GM10248 (cell line): ENCODE data around the gene ZNF3.

ENCODE experiments used
- CTCF ChIA-PET: fragments of 300-600 bp; sonication (Branson Sonifier 250); formaldehyde crosslinking; extraction: SDS; loops from one replicate; lab custom pipeline; 2021; ENCODE audit warnings: antibody characterized with exemption; lab: Yijun Ruan, JAX
- POLR2A ChIA-PET: fragments of 350-650 bp; sonication (Branson Sonifier 250); formaldehyde crosslinking; extraction: SDS; loops from one replicate; lab custom pipeline; 2020; ENCODE audit warnings: antibody characterized with exemption; lab: Yijun Ruan, JAX
- DNase-seq: peaks from one replicate; pipeline ENCODE4 v3.0.0; 2012; ENCODE audit errors: extremely low spot score
- TF ChIP-seq, protein P1 (sequence below): IDR thresholded peaks from 2 replicates; pipeline ENCODE4 v1.5.1; 2012; ENCODE audit warnings: mild to moderate bottlenecking, low read depth; ENCODE audit errors: extremely low read depth, missing control alignments, control extremely low read depth

The ZNF3 gene

DNA sequence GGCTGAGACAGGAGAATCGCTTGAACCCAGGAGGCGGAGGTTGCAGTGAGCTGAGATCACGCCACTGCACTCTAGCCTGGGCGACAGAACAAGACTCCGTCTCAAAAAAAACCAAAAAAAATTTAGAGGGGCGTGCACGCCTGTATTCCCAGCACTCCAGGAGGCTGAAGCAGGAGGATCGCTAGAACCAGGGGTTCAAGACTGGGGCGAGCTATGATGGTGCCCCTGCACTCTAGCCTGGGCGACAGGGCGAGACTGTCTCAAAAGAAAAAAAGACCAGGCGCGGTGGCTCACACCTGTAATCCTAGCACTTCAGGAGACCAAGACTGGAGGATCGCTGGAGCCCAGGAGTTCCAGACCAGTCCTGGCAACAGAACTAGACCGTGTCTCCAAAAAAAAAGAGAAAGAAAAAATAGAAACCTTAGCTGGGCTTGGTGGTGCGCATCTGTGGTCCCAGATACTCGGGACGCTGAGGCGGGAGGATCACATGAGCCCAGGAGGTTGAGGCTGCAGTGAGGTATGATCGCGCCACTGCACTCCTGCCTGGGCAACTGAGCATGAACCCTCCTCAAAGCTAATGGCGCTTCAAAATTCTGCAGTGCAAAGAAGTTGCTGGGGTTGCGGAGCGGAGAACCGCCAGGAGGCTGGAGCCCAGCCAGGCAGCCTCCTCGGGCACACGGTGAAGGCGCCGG, 44.9 kb upstream of the ZNF3 start:
- ChIA-PET CTCF (interaction anchor here (0.9 to 2.3 kb wide), 6 partner anchors 12 to 221 kb away, joined by 3 to 6 read pairs (median 4); no protein-coding TSS in a partner anchor), POLR2A (interaction anchor here (0.9 kb wide), 1 partner anchor 26 kb away, joined by 5 read pairs; the partner anchor contains the start of genes AP4M1 and MCM7)
- no peak for DNase-seq
- TF ChIP-seq, protein P1, sequence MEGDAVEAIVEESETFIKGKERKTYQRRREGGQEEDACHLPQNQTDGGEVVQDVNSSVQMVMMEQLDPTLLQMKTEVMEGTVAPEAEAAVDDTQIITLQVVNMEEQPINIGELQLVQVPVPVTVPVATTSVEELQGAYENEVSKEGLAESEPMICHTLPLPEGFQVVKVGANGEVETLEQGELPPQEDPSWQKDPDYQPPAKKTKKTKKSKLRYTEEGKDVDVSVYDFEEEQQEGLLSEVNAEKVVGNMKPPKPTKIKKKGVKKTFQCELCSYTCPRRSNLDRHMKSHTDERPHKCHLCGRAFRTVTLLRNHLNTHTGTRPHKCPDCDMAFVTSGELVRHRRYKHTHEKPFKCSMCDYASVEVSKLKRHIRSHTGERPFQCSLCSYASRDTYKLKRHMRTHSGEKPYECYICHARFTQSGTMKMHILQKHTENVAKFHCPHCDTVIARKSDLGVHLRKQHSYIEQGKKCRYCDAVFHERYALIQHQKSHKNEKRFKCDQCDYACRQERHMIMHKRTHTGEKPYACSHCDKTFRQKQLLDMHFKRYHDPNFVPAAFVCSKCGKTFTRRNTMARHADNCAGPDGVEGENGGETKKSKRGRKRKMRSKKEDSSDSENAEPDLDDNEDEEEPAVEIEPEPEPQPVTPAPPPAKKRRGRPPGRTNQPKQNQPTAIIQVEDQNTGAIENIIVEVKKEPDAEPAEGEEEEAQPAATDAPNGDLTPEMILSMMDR = no peak

DNA sequence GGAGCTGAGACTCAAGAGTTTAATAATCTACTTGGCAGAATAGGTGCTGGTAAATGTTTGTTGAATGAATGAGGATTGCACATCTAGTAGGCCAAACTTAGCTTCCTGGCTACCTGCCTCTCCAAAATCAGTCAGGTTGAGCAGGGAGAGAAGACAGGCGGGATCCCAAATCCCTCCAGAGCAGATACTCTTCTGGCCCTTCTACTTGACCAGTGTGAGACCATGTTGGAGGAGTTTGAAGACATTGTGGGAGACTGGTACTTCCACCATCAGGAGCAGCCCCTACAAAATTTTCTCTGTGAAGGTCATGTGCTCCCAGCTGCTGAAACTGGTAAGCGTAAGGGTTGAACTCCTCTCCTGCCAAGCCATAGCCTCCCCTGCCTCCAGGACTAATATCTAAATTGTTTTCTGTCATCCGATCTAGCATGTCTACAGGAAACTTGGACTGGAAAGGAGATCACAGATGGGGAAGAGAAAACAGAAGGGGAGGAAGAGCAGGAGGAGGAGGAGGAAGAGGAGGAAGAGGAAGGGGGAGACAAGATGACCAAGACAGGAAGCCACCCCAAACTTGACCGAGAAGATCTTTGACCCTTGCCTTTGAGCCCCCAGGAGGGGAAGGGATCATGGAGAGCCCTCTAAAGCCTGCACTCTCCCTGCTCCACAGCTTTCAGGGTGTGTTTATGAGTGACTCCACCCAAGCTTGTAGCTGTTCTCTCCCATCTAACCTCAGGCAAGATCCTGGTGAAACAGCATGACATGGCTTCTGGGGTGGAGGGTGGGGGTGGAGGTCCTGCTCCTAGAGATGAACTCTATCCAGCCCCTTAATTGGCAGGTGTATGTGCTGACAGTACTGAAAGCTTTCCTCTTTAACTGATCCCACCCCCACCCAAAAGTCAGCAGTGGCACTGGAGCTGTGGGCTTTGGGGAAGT, 43.0 kb upstream of the ZNF3 start:
- POLR2A ChIA-PET = interaction anchor here (0.5 to 1.2 kb wide), 2 partner anchors 19 to 22 kb away, joined by 4 read pairs; no protein-coding TSS in a partner anchor
- CTCF ChIA-PET = interaction anchor here (0.6 to 6.3 kb wide), 11 partner anchors 8 to 345 kb away, joined by 3 to 53 read pairs (median 3); partner anchors contain the start of genes AP4M1, LAMTOR4 and MCM7
- TF ChIP-seq, protein P1 = no peak
- DNase-seq = no peak

GRCh38 chr7:100122568-100122967, 41.0 kb upstream of the ZNF3 start:
- TF ChIP-seq, protein P1 = no peak
- DNase-seq = no peak
- ChIA-PET CTCF (interaction anchor here (0.7 to 6.3 kb wide), 3 partner anchors 10 to 100 kb away, joined by 3 to 53 read pairs (median 3); no protein-coding TSS in a partner anchor), POLR2A (no interaction called here)

DNA sequence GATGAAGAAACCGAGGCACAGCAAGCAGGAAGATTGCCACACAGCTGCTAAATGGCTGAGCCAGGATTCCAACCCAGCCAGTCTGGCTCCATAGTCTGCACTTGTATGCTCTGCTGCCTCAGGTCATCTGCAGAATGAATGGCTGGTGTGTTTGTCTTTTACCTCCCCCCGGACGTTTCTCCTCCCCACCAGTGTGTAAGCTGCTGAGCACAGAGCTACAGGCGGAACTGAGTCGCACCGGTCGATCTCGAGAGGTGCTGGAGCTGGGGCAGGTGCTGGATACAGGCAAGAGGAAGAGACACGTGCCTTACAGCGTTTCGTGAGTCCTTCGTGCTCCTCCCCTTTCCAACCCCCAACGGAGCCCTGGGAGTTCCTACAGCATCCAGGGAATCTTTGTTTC, 40.5 kb upstream of the ZNF3 start:
- POLR2A ChIA-PET = no interaction called here
- no peak for DNase-seq
- CTCF ChIA-PET = interaction anchor here (0.7 to 6.3 kb wide), 2 partner anchors 10 to 100 kb away, joined by 3 to 53 read pairs; no protein-coding TSS in a partner anchor
- TF ChIP-seq, protein P1 = no peak

DNA sequence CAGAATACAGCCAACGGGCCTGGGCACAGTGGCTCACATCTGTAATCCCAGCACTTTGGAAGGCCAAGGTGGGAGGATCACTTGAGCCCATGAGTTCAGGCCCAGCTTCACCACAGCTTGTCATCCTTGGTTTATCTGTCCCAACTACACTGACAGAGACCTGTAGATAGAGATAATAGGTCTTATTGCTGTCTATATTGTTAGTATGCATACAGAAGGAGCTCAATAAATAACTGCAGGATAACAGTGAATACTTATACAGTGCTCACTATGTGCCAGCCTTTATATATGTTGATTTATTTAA, 39.2 kb upstream of the ZNF3 start:
- CTCF ChIA-PET = interaction anchor here (6.3 kb wide), 1 partner anchor 12 kb away, joined by 53 read pairs; no protein-coding TSS in a partner anchor
- TF ChIP-seq, protein P1 = no peak
- DNase-seq = no peak
- POLR2A ChIA-PET = no interaction called here
